Stimulated activated CD8-positive, alpha-beta memory T cell treated with anti-CD3 and anti-CD28 coated beads, Interleukin-2, amount 100 ng/mL, for 48 hours (primary cell): ENCODE data around the gene SLC7A10.

Source experiments
- DNase-seq, 2 donors: peaks; one replicate each; pipeline ENCODE4 v3.0.0-alpha.2; 2020; ENCODE audit warnings: low read depth in 2 of 2

Gene SLC7A10

DNA sequence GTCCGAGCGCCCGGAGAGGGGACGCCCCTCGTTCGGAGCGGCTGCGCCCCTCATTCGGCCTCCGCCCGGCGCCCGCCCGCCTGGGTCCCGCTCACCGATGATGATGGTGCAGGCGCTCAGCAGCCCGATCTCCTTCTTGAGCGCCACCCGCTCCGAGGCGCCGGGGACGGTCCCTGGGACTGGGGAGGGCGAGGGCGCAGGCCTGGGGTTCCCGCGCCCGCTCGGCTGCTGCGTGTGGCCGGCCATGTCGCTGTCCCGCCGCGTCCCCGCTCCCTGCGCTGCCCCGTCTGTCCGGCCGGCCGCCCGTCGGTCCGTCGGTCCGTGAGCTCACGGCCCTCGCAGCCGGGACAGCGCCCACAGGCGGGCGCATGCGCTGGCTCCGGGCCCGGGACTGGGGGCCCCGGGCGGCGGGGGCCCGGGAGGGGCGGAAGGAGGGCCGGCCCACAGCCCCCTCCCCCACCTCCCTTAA, at the start of gene SLC7A10:
Gene SLC7A10 (minus strand): TSS at position 393 of the 469 bp plus-strand sequence. CDS start 147 bp downstream, at position 246.
- DNase-seq: no peak

DNA sequence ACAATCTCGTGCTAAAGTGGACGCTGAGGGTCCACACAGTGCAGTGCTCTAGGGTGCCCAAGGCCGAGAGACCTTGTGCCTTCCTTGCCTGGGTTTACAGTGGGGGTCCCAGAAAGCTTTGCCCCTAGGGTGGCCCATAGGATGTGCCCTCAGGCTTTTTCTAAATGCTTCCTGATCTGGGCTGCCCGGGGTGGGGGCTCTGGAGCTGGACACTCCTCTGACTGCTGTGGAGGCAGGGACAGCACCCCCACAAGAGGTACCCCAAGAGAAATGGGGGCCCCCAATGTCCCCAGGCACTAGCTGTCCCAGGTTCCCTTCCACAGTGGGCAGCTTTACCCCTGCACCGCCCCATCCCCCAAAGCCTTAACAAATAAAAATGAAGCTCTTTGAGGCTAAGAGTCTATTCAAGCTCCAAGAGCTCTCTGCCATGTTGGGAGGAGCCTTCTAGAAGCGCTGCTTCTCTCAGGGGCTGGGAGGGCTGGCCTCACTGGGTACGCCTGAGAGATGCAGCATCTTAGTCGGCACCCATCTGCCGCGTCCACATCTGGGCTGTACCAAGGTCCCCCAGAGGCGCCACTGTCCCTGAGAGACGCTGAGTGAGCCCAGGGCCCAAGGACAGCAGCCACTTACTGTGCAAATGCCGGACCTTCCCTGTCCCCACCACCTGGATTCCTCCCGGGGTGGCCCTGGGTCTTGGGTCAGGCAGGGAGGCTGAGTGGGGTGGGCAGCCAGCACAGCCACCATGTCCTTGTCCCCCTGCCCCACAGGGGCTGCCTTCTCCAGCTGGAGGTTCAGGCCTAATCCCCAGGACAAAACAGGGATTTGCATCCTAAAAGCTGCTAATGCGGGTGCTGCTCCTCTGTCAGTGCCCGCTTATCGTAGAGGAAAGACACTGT, 49.3 kb upstream of the SLC7A10 start:
- no peak for DNase-seq

- DNase-seq: peak in 1 of 2 donors; percentile 30
Measured at GRCh38 chr19:33273881-33274662, 48.4 kb upstream of the SLC7A10 start.

GRCh38 chr19:33273065-33273736, 47.6 kb upstream of the SLC7A10 start:
- no peak for DNase-seq

- no peak for DNase-seq
Measured at GRCh38 chr19:33271246-33272021, 45.8 kb upstream of the SLC7A10 start.

DNA sequence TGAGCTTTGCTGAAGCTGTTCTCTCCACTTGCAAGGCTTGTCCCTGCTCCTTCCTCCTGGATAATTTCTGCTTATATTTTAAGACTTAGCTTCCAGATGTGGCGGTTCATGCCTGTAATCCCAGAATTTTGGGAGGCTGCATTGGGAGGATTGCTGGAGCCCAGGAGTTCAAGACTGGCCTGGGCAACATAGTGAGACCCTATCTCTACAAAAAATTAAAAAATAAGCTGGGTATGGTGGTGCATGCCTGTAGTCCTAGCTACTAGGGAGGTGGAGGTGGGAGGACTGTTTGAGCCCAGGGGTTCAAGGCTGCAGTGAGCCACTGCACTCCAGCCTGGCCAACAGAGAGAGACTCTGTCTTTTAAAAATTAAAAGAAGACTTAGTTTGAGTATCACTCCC, 45.1 kb upstream of the SLC7A10 start:
- DNase-seq: no peak

DNA sequence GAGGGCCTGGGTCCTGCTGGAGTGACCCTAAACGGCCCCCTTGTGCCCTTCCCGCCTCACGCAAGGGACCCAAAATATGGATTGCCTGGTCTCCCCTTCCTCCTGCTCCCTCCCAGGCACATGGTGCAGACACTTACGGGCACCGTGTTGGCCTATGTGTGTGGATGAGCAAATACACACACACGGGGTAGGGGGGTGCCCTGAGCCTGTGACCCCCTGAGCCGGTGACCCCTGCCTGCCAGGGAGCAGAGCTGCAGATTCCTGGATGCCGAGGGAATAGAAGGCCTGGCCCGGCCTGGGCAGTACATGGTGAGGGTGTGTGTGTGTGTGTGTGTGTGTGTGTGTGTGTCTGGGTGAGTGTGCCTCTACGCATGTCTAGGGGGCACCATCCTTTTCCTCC, 43.4 kb upstream of the SLC7A10 start:
- DNase-seq: no peak

GRCh38 chr19:33268162-33268991, 42.7 kb upstream of the SLC7A10 start:
- no peak for DNase-seq

- no peak for DNase-seq
Measured at GRCh38 chr19:33267706-33268105, 42.1 kb upstream of the SLC7A10 start.

GRCh38 chr19:33266974-33267484, 41.4 kb upstream of the SLC7A10 start:
- DNase-seq: no peak

GRCh38 chr19:33264881-33265445, 39.3 kb upstream of the SLC7A10 start:
- no peak for DNase-seq

GRCh38 chr19:33263325-33264023, 37.8 kb upstream of the SLC7A10 start:
- DNase-seq: no peak

DNA sequence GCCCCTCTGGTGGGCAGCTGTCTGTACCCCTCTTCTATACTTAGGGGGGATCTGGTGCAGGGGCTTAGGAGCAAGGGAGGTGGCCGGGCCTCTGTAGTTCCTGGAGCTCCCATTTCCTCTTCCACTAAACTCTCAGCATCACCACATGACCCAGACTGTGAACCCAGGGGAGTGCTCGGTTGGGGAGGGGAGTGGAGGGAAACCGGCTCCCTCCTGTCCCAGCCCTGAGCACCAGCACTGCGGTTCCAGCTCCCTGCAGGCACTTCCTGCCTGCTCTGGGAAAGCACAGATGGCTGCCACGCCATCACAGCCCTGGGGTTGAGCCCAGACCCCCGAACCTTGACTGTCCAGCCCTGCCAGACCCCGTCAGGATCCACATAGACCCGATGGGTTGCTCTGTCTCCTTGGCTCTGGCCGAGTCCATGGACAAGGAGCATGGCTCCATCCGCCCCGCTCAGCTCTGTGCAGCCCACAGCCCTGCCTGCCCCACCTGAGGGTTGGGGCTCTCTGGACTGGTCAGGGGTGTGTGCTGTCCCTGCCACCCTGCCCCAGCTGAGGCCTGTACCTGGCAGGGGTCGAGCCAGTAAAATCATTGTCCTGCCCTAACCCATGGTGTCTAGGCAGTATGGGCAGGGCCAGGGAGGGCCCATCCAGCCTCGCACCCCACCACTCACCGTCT, 36.0 kb upstream of the SLC7A10 start:
- no peak for DNase-seq

DNA sequence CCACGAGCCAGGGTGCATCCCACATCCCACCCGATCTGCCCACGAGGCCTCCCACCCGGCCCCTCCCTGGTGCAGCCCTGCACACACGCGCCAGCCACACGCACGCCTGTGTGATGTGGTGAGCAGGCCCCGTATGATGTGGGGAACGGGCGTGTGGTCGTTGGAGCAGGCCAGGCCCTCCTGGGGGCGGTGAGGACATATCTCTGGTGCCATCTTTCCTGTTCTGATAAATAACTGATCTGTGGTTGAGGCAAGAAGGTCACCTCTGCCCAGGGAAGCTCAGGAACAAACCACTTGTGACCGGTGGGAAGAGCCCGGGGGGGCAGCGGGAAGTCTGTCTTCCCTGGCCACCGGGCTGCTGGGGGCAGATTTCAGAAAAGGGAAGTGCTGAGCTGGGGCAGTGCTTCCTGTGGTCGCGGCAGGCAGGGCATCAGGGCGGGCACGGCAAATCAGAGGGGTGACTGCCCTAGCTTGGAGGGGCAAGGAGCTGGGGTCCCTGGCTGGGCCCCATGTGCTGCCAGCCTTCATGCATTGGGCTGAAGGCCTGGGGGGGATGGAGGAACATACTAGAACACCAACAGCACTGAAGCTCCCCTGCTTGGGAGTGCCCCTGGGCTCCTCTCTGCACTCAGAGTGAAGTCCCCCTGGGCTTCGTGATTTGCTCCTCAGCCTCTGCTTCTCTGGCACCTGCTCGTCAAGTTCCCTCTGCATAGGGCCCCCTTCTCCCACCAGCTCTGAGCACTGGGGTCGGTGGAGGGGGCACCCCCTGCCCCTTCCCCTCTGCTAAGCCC, 35.2 kb upstream of the SLC7A10 start:
- no peak for DNase-seq

DNA sequence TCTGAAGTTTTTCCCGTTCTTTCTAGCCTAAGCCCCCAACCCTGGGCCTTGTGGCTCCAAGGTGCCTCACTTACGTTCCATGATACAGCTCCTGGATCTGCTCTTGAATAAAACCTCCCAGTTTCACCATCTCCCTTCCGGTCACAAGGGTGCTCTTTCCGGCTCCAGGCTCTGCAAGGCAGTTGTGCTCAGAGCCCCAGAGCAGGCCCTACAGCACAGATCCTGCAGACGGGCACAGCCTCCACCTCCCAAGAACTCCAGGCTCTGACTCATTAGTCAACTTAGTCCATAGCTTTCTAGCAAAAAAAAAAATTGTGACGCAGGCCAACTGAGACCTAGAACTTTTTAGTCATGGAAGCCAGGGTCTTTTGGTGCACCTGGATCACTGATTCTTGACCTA, 33.9 kb upstream of the SLC7A10 start:
- no peak for DNase-seq

GRCh38 chr19:33257828-33258227, 32.2 kb upstream of the SLC7A10 start:
- no peak for DNase-seq

DNA sequence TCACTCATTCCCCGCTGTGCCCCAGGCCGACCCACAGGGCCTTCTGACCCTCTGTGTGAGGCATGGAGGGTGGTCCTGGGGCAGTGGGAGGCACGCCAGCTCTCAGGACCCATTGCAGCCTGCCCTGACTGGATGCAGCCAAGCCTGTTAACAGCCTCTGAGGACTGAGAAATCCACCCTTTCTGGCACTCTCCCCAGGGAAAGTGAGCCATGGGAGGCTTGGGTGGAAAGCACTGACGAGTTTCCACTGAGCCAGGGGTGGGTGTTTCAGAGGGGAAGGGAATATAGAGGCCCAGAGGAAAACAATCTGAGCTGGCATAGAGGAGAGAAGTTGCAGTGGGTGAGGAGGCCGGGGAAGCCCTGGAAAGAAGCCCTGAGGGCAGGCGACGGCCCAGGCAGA, 30.6 kb upstream of the SLC7A10 start:
- no peak for DNase-seq

GRCh38 chr19:33255781-33256180, 30.1 kb upstream of the SLC7A10 start:
- DNase-seq: no peak
